Neuronal stem cell (in vitro differentiated cells): Measurements from ENCODE around the gene FAM234B.

Experiments
- DNase-seq: peaks from one replicate; pipeline ENCODE4 v3.0.0-alpha.2; 2013; ENCODE audit warnings: low spot score
- H2AFZ ChIP-seq: one replicate; pipeline ENCODE4 v1.6.1; 2013; ENCODE audit warnings: mild to moderate bottlenecking, low read length, inconsistent platforms
- H2AK5ac ChIP-seq: 2 replicates; pipeline ENCODE4 v1.6.1; 2013; ENCODE audit warnings: low read depth, mild to moderate bottlenecking, inconsistent platforms, low read length, moderate library complexity, mixed read lengths
- H2BK120ac ChIP-seq: 2 replicates; pipeline ENCODE4 v1.6.1; 2013; ENCODE audit warnings: low read depth, mild to moderate bottlenecking, inconsistent platforms, low read length, moderate library complexity, mixed read lengths
- H2BK12ac ChIP-seq: one replicate; pipeline ENCODE4 v1.6.1; 2013; ENCODE audit warnings: low read length, inconsistent platforms
- H2BK15ac ChIP-seq: 2 replicates; pipeline ENCODE4 v1.6.1; 2013; ENCODE audit warnings: mild to moderate bottlenecking, low read length, inconsistent platforms, mixed read lengths
- H2BK5ac ChIP-seq: one replicate; pipeline ENCODE4 v1.6.1; 2013; ENCODE audit warnings: inconsistent platforms, mild to moderate bottlenecking, low read length, moderate library complexity
- H3K14ac ChIP-seq: one replicate; pipeline ENCODE4 v1.6.1; 2013; ENCODE audit warnings: low read length, inconsistent platforms
- H3K18ac ChIP-seq: 2 replicates; pipeline ENCODE4 v1.6.1; 2013; ENCODE audit warnings: low read length, inconsistent platforms
- H3K23ac ChIP-seq: 2 replicates; pipeline ENCODE4 v1.6.1; 2013; ENCODE audit warnings: low read depth, mild to moderate bottlenecking, mixed read lengths, low read length, inconsistent platforms; ENCODE audit not compliant: poor library complexity
- H3K27ac ChIP-seq: replicated peaks from 3 replicates; pipeline ENCODE4 v1.5.1; 2013; ENCODE audit warnings: low read length, inconsistent platforms
- H3K27me3 ChIP-seq, 3 experiments: 2 replicates each; pipeline ENCODE4 v1.6.1; 2013; ENCODE audit warnings: low read length in 3 of 3, mild to moderate bottlenecking in 2 of 3, inconsistent platforms in 1 of 3, low read depth in 1 of 3, mixed read lengths in 1 of 3, moderate library complexity in 1 of 3; ENCODE audit not compliant: control insufficient read depth in 3 of 3, insufficient read depth in 3 of 3
- H3K36me3 ChIP-seq, 2 donors: replicated peaks in 1 of 2; 2 replicates each; pipeline ENCODE4 v1.6.1; 2013; ENCODE audit warnings: low read length in 2 of 2; ENCODE audit not compliant: control insufficient read depth in 2 of 2, insufficient read depth in 2 of 2
- H3K4ac ChIP-seq: 2 replicates; pipeline ENCODE4 v1.6.1; 2013; ENCODE audit warnings: inconsistent platforms, mild to moderate bottlenecking, low read length, moderate library complexity
- H3K4me1 ChIP-seq, 2 donors: 1 replicate in 1 of 2; 2 replicates in 1 of 2; pipeline ENCODE4 v1.6.1; 2013; ENCODE audit warnings: low read length in 2 of 2, low read depth in 1 of 2; ENCODE audit not compliant: control insufficient read depth in 2 of 2, insufficient read depth in 1 of 2
- H3K4me2 ChIP-seq: one replicate; pipeline ENCODE4 v1.6.1; 2013; ENCODE audit warnings: mild to moderate bottlenecking, low read length, inconsistent platforms; ENCODE audit not compliant: insufficient read depth, poor library complexity, severe bottlenecking
- H3K4me3 ChIP-seq, 2 donors: 2 replicates each; pipeline ENCODE4 v1.5.1; 2013; ENCODE audit warnings: low read length in 2 of 2, mild to moderate bottlenecking in 2 of 2, inconsistent platforms in 1 of 2, moderate library complexity in 1 of 2
- H3K79me1 ChIP-seq: one replicate; pipeline ENCODE4 v1.6.1; 2013; ENCODE audit warnings: low read depth, mild to moderate bottlenecking, inconsistent platforms, low read length, moderate library complexity
- H3K9ac ChIP-seq: one replicate; pipeline ENCODE4 v1.6.1; 2013; ENCODE audit warnings: mild to moderate bottlenecking, low read depth, low read length, inconsistent platforms; ENCODE audit not compliant: poor library complexity
- H3K9me3 ChIP-seq, 2 donors: replicated peaks in 1 of 2; 2 replicates each; pipeline versions ENCODE3 to v1.6.1; 2013; ENCODE audit warnings: low read length in 2 of 2, mild to moderate bottlenecking in 2 of 2, inconsistent platforms in 1 of 2, low read depth in 1 of 2, mixed read lengths in 1 of 2, moderate library complexity in 1 of 2; ENCODE audit not compliant: control insufficient read depth in 2 of 2, insufficient read depth in 1 of 2
- H4K8ac ChIP-seq: one replicate; pipeline ENCODE4 v1.6.1; 2013; ENCODE audit warnings: low read depth, mild to moderate bottlenecking, inconsistent platforms, low read length, moderate library complexity
- H4K91ac ChIP-seq: one replicate; pipeline ENCODE4 v1.6.1; 2013; ENCODE audit warnings: low read length, low read depth, mild to moderate bottlenecking, inconsistent platforms; ENCODE audit not compliant: poor library complexity
- WGBS, 2 donors: extraction: QIAGEN DNeasy Blood & Tissue Kit; methylation state at CpG; one replicate each; pipeline ENCODE4 v1.1.7; 2013; ENCODE audit warnings: missing lambda C conversion rate in 2 of 2, mixed read lengths in 1 of 2; ENCODE audit not compliant: insufficient read length in 2 of 2, insufficient replicate concordance in 1 of 2; ENCODE audit errors: extremely low coverage in 2 of 2; 5-methylcytosine and 5-hydroxymethylcytosine counted together

Gene FAM234B

DNA sequence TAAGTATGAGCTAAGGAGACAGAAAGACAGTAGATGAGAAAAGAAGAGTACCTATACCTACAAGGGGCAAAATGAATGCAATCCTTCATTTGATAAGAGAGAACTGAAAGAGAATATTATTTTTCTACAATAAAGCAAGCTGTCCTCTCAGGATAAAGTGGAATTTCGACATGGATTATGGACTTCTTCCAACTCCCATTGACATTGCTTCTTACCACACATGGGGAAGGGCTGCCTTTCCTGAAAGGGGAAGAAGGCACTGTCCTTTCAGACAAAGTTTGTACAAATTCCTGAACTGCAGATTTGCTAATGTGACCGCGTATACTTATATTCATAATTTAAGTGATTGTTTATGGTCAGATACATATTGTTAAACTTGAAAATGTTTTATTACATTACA, 39.8 kb upstream of the FAM234B start:
- H2AFZ ChIP-seq, result no peak overlapping the region
- H3K4me3 ChIP-seq, result no peak overlapping the region
- H3K27ac ChIP-seq, result no peak overlapping the region
- no peak overlapping the region for H3K14ac ChIP-seq
- no peak overlapping the region for H2BK15ac ChIP-seq
- H3K18ac ChIP-seq, result no peak overlapping the region
- H3K9me3 ChIP-seq, result no peaks in the 10 kb centered on the region
- no peak overlapping the region for H2BK5ac ChIP-seq
- no peak overlapping the region for H2BK120ac ChIP-seq
- H3K79me1 ChIP-seq, result no peaks in the 10 kb centered on the region
- no peak overlapping the region for H2BK12ac ChIP-seq
- H3K27me3 ChIP-seq, result peaks cover 0 to 5% (median 0%) of the 10 kb centered on the region in 3 experiments
- WGBS, 2 donors, result no CpG with 5 or more reads among the region's 3 CpGs
- H3K4me1 ChIP-seq, result peaks cover 0 to 8% of the 10 kb centered on the region in 2 donors
- DNase-seq, result no peak
- no peaks in the 10 kb centered on the region for H3K36me3 ChIP-seq
- H3K4ac ChIP-seq, result no peak overlapping the region
- no peak overlapping the region for H3K23ac ChIP-seq
- H4K8ac ChIP-seq, result no peak overlapping the region
- H2AK5ac ChIP-seq, result no peak overlapping the region
- no peak overlapping the region for H3K9ac ChIP-seq
- H3K4me2 ChIP-seq, result no peak overlapping the region
- no peak overlapping the region for H4K91ac ChIP-seq

DNA sequence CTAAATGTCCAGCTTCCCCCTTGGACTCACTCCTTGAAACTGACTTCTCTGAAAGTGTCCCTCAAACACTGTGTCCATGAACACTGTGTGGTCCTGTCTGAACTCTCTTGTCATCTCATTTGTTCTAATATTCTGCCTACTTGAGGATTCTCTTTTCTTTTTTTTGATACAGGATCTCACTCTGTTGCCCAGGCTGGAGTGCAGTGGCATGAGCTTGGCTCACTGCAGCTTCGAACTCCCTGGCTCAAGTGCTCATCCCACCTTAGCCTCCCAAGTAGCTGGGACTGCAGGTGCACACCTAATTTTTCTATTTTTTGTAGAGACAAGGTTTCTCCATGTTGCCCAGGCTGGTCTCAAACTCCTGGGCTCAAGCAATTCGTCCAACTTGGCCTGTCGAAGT, 39.2 kb upstream of the FAM234B start:
- Histone ChIP-seq H2BK120ac (no peak overlapping the region), H2BK5ac (no peak overlapping the region), H3K9me3 (no peaks in the 10 kb centered on the region), H2BK15ac (no peak overlapping the region), H3K4ac (no peak overlapping the region), H3K36me3 (no peaks in the 10 kb centered on the region), H3K79me1 (no peaks in the 10 kb centered on the region), H3K4me3 (no peak overlapping the region), H4K91ac (no peak overlapping the region), H3K4me2 (no peak overlapping the region), H3K27ac (no peak overlapping the region), H4K8ac (no peak overlapping the region), H2AFZ (no peak overlapping the region), H2AK5ac (no peak overlapping the region), H3K23ac (no peak overlapping the region), H3K9ac (no peak overlapping the region), H2BK12ac (no peak overlapping the region), H3K27me3 (peaks cover 0 to 5% (median 0%) of the 10 kb centered on the region in 3 experiments), H3K4me1 (peaks cover 0 to 8% of the 10 kb centered on the region in 2 donors), H3K18ac (no peak overlapping the region), H3K14ac (no peak overlapping the region)
- WGBS, 2 donors, result no CpG with 5 or more reads among the region's 3 CpGs
- no peak for DNase-seq

DNA sequence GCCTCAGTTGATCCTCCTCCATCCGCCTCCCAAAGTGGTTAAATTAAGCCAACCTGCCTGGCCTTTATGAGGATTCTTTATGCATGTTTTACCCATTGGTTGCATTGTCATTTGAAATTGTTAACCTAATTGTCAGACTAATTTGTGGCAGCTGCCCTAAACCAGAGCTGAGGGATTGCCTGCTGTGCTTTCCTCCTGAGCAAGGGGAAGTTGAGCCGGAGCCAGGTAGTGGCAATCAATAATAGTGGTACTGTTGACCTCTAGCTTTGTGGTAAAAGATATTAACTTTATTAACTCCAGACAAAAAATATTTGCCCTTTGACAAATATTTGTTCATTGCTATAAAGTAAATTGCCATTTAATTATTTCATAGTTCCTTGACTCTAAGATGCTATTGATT, 38.5 kb upstream of the FAM234B start:
- no peak overlapping the region for H2BK120ac ChIP-seq
- H2AFZ ChIP-seq, result no peak overlapping the region
- H3K9ac ChIP-seq, result no peak overlapping the region
- H3K9me3 ChIP-seq, result no peaks in the 10 kb centered on the region
- H3K4me1 ChIP-seq, result peaks cover 0 to 8% of the 10 kb centered on the region in 2 donors
- no peak overlapping the region for H2BK15ac ChIP-seq
- H3K27ac ChIP-seq, result no peak overlapping the region
- H3K79me1 ChIP-seq, result no peaks in the 10 kb centered on the region
- WGBS, 2 donors, result no CpG with 5 or more reads among the region's 2 CpGs
- H2AK5ac ChIP-seq, result no peak overlapping the region
- no peak overlapping the region for H3K18ac ChIP-seq
- no peak overlapping the region for H3K4ac ChIP-seq
- H4K91ac ChIP-seq, result no peak overlapping the region
- no peak overlapping the region for H3K4me2 ChIP-seq
- H3K23ac ChIP-seq, result no peak overlapping the region
- H3K4me3 ChIP-seq, result no peak overlapping the region
- no peak overlapping the region for H3K14ac ChIP-seq
- no peak overlapping the region for H2BK12ac ChIP-seq
- no peak for DNase-seq
- no peaks in the 10 kb centered on the region for H3K36me3 ChIP-seq
- H2BK5ac ChIP-seq, result no peak overlapping the region
- peaks cover 0 to 5% (median 0%) of the 10 kb centered on the region in 3 experiments for H3K27me3 ChIP-seq
- H4K8ac ChIP-seq, result no peak overlapping the region

DNA sequence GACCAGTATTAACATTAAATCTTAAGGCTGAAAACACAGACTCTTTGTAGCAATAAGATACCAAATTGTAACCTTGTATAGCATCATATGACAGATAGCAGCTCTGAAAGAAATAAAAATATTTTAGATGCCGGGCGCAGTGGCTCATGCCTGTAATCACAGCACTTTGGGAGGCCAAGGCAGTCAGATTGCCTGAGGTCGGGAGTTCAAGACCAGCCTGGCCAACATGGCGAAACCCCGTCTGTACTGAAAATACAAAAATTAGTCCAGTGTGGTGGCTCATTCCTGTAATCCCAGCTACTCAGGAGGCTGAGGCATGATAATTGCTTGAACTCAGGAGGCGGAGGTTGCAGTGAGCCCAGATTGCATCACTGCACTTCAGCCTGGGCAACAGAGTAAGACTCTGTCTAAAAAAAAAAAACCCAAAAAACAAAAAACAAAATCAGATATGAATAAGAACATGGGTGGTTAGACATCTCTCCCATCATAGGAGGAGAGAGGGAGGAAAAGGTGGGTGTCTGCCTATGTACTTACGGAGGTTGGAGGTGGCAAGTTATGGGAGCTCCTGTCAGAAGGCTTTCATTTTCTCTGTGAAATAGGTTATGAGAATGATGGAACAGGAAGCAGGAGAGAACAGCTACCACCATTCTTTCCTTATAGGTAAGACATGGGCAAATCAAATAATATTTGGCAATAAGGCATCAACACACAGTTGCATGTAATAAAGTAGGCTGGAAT, 36.5 kb upstream of the FAM234B start:
- no peaks in the 10 kb centered on the region for H3K27me3 ChIP-seq
- no peak overlapping the region for H2BK12ac ChIP-seq
- DNase-seq, result no peak
- no peak overlapping the region for H3K18ac ChIP-seq
- no peak overlapping the region for H3K23ac ChIP-seq
- no peaks in the 10 kb centered on the region for H3K9me3 ChIP-seq
- no CpG with 5 or more reads among the region's 7 CpGs for WGBS, 2 donors
- no peak overlapping the region for H2AFZ ChIP-seq
- no peak overlapping the region for H3K4me2 ChIP-seq
- H3K9ac ChIP-seq, result no peak overlapping the region
- no peak overlapping the region for H3K4ac ChIP-seq
- no peak overlapping the region for H2BK120ac ChIP-seq
- no peak overlapping the region for H2AK5ac ChIP-seq
- no peak overlapping the region for H4K8ac ChIP-seq
- H3K27ac ChIP-seq, result no peak overlapping the region
- peaks cover 0 to 4% of the 10 kb centered on the region in 2 donors for H3K4me1 ChIP-seq
- no peaks in the 10 kb centered on the region for H3K36me3 ChIP-seq
- no peak overlapping the region for H2BK15ac ChIP-seq
- no peaks in the 10 kb centered on the region for H3K79me1 ChIP-seq
- no peak overlapping the region for H3K4me3 ChIP-seq
- H2BK5ac ChIP-seq, result no peak overlapping the region
- H3K14ac ChIP-seq, result no peak overlapping the region
- no peak overlapping the region for H4K91ac ChIP-seq
